Lower leg skin (tissue), 4 donors: ENCODE measurements around the gene THSD4. TPM values are rescaled to one million over a fixed set of nuclear protein-coding genes. Genes with fewer than 3 reads are reported as not detected.

Experiments
- DNase-seq, 2 donors: peaks; one replicate each; pipeline ENCODE4 v3.0.0-alpha.2; 2019; ENCODE audit warnings: low spot score in 2 of 2
- H3K4me3 ChIP-seq: fragments of 200-600 bp; sonication (generic); 2 replicates; pipeline ENCODE4 v1.5.1; 2017; ENCODE audit warnings: mild to moderate bottlenecking, low read depth; ENCODE audit not compliant: poor library complexity, severe bottlenecking
- POLR2A ChIP-seq, 2 donors: fragments of 450-650 bp; IDR thresholded peaks; one replicate each; pipeline ENCODE4 v1.6.1; 2016 to 2017; ENCODE audit warnings: antibody characterized with exemption in 2 of 2, mild to moderate bottlenecking in 1 of 2, moderate library complexity in 1 of 2
- WGBS, 2 donors: methylation state at CpG; one replicate each; pipeline ENCODE4 v1.1.5; 2018; 5-methylcytosine and 5-hydroxymethylcytosine counted together
- intact Hi-C: fragments of 100-400 bp; cut with DNase I; formaldehyde crosslinking; loops from one replicate; pipeline ENCODE4 v1.15.0; 2023; ENCODE audit warnings: low total_unique reads
- total RNA-seq, 4 donors: library from RNA; depleted of rRNA; stranded (reverse); fragments of >200 nt; gene quantifications; one replicate each; pipeline ENCODE4 v1.1.0, GENCODE V29; 2016
- TF ChIP-seq, protein P1 (sequence below), 3 donors: fragments of 450-650 bp; IDR thresholded peaks; one replicate each; pipeline ENCODE4 v1.5.1; 2016; ENCODE audit warnings: antibody characterized with exemption in 3 of 3, mild to moderate bottlenecking in 3 of 3, moderate library complexity in 2 of 3

THSD4 gene
- total RNA-seq, 4 donors from 2014 or later, result 9.3 to 39.2 (median 32.8) TPM

DNA sequence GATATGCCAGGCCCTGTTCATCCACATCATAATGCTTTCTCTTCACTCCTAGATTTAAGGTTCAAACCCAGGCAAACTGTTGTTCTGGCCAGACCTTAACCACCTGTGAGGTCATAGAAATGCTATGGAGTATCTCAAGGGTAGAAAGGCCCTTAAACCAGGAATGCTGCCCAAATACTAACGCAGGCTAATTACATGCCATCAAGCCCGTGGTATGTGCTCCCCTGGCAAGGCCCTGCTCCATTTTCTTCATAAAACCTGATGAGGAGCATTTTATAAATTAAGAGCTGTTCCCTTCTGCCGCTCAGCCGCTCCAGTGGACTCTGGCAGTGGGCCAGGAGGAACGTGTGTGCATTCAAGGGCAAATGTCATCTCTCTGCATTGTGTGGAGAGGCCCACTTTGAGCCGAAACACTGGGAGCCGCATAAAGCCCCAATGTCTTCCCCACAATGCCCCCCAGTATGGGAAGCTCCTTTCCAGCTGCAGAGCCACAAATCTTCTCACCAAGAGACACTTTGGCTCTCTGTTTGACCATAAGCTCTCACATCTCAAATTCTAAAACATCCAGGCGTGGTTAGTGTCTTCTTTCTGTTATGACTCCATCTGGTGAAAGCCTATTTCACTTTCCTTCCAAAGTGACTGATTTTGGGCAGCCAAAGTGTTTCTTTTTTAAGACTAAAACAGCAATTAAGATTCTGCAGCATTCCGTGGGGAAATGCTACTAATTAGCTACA, 484.3 kb downstream of the THSD4 start:
- WGBS, 2 donors, result 52 to 62% methylated on average over 9 of the region's 9 CpGs
- DNase-seq, result no peak

DNA sequence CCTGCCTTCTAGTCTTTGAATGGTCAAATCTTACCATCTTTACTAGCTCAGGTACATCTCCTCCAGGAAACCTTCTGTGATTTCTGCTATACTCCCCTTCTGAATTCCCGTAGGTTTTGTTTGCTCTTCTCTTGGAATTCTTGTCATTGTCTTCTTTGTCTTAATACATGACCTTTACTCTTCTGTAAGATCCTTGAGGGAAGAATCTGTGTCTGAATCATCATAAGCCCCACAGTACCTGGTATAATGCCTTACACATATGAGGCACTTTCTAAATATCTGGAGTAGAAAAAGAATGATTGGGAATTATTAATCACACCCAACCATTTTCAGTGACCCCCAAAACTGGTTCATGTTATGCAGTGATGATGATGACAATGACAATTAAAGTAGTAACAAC, 485.0 kb downstream of the THSD4 start:
- WGBS, 2 donors, result 54 to 73% methylated on average over 1 of the region's 1 CpG
- intact Hi-C loops, result no loop called here
- TF ChIP-seq POLR2A (IDR thresholded peaks at IDR 0.05), result no peak
- TF ChIP-seq, protein P1, sequence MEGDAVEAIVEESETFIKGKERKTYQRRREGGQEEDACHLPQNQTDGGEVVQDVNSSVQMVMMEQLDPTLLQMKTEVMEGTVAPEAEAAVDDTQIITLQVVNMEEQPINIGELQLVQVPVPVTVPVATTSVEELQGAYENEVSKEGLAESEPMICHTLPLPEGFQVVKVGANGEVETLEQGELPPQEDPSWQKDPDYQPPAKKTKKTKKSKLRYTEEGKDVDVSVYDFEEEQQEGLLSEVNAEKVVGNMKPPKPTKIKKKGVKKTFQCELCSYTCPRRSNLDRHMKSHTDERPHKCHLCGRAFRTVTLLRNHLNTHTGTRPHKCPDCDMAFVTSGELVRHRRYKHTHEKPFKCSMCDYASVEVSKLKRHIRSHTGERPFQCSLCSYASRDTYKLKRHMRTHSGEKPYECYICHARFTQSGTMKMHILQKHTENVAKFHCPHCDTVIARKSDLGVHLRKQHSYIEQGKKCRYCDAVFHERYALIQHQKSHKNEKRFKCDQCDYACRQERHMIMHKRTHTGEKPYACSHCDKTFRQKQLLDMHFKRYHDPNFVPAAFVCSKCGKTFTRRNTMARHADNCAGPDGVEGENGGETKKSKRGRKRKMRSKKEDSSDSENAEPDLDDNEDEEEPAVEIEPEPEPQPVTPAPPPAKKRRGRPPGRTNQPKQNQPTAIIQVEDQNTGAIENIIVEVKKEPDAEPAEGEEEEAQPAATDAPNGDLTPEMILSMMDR (IDR thresholded peaks at IDR 0.05), result no peak
- no peak for DNase-seq
- H3K4me3 ChIP-seq, result no peak overlapping the region

More for the DNA sequence above, 484.3 kb downstream of the THSD4 start:
- H3K4me3 ChIP-seq, result no peak overlapping the region
- no peak for TF ChIP-seq POLR2A (IDR thresholded peaks at IDR 0.05)
- TF ChIP-seq, protein P1 (IDR thresholded peaks at IDR 0.05), result no peak
- intact Hi-C loops, result no loop called here

DNA sequence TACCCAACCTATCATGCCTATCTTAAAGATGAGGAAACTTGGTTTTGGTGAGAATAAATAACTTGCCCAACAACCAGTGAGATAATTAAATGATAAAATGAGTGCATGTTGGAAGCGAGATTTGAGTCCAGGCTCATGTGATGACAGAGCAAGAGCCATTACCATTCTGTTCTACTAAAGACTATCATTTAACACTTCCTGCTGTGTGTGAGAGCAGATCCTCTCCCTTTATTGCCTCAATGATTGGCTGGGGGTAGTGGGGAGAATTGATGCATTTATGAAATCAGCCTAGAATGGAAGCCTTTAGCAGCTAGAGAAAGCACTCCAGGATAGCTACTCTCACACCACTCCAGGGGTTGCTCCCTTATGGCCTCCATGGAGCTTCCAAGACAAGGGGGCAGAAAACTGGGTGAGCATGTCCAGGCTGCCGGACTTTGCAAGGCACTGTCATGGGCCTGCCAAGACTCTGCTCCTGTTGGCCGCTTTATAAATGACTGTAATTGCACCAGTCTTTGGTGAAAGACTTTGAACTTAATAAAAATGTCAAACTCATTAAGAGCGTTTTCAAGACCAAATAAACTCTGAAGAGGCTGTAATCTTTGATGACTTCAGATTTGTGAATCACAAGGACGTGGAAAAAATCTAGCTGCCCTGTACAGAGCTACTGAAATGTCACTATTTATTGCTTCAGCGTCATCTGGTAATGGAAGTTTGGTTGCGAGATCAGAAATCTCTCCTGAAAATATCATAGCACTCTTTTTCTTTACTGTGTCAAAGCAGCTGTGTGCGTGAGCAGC, 486.0 kb downstream of the THSD4 start:
- DNase-seq, result no peak
- WGBS, 2 donors, result 82 to 86% methylated on average over 8 of the region's 8 CpGs
- TF ChIP-seq, protein P1 (IDR thresholded peaks at IDR 0.05), result no peak
- TF ChIP-seq POLR2A (IDR thresholded peaks at IDR 0.05), result no peak
- intact Hi-C loops, result no loop called here
- no peak overlapping the region for H3K4me3 ChIP-seq

DNA sequence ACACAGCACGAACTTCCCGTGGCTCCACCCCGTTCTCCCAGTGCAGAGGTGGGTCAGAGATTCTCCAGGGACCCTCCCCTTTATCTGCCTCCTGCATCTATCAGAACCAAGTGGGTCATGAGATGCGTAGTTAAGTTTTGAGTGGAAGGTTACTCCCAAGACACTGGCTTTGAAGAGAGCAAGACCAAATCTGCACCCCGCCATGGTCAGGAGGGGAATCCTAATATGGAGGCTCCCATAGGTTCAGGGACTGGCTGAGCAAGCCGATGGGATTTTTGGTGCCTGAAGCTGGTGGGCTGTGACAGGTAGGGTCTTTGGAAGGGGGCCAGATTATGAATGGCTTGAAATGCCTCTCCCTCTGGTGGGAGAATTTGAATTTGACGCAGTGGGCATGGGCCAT, 488.1 kb downstream of the THSD4 start:
- 59 to 65% methylated on average over 7 of the region's 7 CpGs for WGBS, 2 donors

DNA sequence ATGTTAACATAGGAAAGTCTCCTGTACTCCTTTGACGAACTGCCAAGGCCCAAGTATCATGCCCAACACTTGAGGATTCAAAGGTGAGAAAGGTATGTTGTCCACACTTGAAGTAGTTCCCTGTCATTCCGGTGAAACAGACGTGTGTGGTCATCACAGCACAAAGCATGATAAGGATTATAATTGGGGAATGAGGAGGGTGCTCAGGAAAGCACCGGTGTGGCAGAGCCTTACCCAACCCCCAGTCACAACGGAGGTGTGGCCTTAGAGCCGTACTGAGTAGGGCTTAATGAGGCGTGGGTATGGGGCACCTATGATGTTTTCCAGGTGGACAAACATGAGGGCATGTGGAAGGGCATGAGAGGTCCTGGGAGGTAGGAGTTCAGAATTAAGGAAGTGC, 492.1 kb downstream of the THSD4 start:
- H3K4me3 ChIP-seq, result no peak overlapping the region
- no peak for DNase-seq
- intact Hi-C loops, result no loop called here
- 92% methylated on average over 7 of the region's 7 CpGs for WGBS, 2 donors
- no peak for TF ChIP-seq POLR2A (IDR thresholded peaks at IDR 0.05)
- TF ChIP-seq, protein P1 (IDR thresholded peaks at IDR 0.05), result no peak

More for the DNA sequence above, 488.1 kb downstream of the THSD4 start:
- DNase-seq, result no peak
- intact Hi-C loops, result no loop called here
- TF ChIP-seq, protein P1 (IDR thresholded peaks at IDR 0.05), result no peak
- no peak for TF ChIP-seq POLR2A (IDR thresholded peaks at IDR 0.05)
- H3K4me3 ChIP-seq, result no peak overlapping the region
